GM21367 (cell line): ENCODE measurements around the gene ZNF496.
"Not testable (repeated sequence)": the region's sequence is repeated elsewhere in the genome, so short reads cannot be mapped to it uniquely, and the experiment has no call there.

ENCODE experiments used
- ATAC-seq: cut with Tn5 transposase; IDR thresholded peaks from one replicate; pipeline ENCODE4 v1.9.1; 2021; ENCODE audit not compliant: unreplicated experiment

ZNF496 gene

DNA sequence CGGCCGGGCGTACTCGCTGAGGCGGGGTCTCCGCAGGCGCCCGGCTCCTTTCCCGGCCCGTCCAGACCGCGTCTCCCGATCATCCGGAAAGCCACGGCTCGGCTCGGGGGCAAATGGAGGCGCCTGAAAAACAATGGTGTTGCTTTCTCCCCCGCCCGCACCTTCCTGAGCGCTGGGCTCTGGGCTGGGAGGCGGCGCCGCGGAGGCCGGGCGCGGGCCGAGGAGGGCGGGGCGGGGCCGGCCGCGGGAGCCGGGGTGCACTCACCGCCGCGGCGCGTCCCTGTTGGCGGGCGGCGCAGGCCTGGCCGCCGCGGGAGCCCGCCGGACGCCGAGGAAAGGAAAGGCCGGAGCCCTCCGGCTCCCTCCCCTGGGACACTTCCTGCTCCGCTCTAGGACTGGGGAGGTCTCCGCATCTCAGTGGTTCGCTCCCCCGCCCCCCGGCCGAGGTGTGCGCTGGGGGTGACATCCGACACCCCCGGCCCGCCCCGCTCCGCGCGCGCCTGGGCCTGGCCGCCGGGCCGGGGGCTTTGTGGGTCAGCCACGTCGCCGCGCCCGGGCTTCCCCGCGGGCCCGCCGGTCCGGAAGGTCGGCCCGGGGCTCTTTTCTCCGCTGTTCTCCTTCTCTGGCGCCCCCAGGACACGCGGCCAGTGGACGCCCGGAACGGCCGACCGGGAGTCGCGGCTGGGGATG, at the start of gene ZNF496:
ZNF496 (minus strand) TSS at position 343 of the 690 bp plus-strand sequence. CDS start 2,289 bp downstream, outside the sequence.
- ATAC-seq: peak; percentile 52

- no peak for ATAC-seq
Measured at GRCh38 chr1:247378334-247379073, 46.8 kb upstream of the ZNF496 start.

DNA sequence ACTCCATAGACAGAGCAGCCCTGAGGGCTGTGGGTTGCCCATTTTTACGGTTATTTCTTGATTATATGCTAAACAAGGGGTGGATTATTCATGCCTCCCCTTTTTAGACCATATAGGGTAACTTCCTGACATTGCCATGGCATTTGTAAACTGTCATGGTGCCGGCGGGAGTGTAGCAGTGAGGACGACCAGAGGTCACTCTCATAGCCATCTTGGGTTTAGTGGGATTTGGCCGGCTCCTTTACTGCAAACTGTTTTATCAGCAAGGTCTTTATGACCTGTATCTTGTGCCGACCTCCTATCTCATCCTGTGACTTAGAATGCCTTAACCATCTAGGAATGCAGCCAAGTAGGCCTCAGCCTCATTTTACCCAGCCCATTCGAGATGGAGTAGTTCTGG, 46.0 kb upstream of the ZNF496 start:
- not testable (repeated sequence) for ATAC-seq

GRCh38 chr1:247376659-247377058, 45.0 kb upstream of the ZNF496 start:
- ATAC-seq: no peak

DNA sequence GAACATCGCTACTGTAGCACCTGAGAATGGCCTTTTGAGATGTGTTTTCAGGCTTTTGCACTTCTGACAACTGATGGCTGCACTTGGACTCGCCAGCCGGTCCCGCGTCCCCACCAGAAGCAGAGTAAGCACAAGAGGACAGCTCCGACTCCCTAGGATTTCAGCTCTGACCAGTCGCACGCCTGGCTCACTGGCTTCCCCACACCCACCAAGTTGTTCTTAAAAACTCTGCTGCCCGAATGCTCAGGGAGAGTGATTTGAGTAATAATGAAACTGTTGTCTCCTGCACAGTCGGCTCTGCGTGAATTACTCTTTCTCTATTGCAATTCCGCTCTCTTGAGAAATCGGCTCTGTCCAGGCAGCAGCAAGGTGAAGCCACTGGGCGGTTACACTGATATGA, 44.1 kb upstream of the ZNF496 start:
- no peak for ATAC-seq

DNA sequence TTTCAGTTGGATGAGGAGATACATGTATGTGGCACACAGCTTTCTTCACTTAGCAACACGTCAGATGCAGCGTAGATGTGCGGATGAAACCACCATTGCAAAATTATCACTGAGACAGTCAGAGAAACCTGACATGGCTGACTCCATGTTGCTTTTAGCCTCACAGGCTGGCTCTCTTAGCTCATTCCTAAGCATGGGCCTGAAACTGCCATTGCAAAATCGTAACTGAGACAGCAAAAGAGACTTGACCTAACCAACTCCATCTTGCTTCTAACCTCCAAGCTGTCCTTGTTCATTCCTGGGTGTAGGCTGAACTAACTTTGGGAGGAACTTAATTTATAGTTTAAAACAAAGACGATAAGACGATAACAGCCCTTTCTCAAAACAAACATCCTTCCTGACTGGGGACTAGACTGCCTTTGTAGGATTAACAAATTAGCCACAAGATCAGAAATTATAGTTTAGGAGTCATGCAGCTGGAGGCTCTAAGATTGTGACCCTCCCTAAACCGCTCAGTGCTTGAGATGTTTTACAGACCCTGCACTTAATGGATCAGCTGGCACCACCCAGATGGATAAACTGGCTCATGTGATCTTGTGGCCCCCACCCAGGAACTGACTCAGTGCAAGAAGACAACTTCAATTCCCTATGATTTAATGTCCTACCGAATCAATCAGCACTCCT, 43.1 kb upstream of the ZNF496 start:
- not testable (repeated sequence) for ATAC-seq

GRCh38 chr1:247373721-247374141, 42.1 kb upstream of the ZNF496 start:
- ATAC-seq: no peak

- ATAC-seq: no peak
Measured at GRCh38 chr1:247371801-247372259, 40.2 kb upstream of the ZNF496 start.

DNA sequence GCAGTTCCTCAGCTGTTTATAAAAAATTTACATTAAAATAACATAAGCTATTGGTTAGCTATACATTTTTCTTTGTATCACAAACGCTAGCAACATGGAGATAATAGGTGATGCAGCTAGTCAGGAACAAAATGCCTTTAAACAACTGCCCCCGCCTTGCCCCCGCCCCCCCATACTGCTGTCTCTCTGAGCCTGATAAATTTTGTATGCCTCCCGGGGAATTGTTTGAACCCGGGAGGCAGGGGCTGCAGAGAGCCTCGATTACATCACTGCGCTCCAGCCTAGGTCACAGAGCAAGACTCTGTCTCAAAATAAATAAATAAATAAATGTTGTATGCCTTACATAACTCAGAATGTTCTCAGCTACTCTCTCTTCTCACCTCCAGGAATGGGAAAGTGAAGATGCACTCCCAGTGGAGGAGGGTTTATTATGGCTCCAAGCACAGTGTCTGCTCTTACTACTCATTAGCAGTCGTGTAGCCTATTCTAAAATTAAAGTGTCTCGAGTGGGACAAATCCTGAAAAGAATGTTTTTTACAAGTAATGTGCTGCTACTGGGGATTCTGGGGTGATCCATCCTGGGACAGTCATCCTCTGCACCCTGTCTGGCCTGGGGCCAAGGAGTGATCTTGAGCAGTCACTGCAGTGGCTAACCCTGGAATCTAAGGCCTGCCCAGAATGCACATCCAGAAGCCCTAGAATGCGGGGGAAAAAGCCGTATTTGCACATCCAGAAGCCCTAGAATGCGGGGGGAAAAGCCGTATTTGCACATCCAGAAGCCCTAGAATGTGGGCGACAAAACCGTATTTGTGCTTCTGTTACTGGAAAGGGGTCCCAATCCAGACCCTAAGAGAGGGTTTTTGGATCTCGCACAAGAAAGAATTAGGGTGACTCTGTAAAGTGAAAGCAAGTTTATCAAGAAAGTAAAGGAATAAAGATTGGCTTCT, 39.4 kb upstream of the ZNF496 start:
- ATAC-seq: no peak

DNA sequence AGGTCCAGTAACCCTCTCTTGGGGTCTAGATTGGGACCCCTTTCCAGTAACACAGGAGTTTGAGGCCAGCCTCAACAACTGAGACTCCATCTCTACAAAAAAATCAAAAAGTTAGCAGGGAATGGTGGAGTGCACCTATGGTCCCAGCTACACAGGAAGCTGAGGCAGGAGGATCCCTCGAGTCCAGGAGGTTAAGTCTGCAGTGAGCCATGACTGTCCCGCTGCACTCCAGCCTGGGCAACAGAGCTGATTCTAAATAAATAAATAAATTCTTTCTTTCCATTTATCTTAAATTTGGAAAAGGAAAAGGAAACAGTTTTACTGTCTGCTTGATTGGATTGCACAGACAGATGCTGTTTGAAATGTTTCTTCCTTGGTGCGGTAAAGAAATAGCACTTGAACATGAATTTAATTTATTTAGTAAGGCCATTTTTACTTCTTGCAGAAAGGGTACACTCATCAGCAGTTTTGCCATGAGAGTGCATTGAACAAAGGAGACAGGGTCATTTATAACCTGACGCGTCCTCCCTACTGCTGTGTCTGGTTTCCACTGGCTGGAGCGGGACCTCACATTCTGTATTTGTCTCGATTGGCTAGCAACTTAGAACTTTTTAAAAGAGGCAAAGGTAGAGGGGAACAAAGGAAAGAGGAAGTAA, 37.0 kb upstream of the ZNF496 start:
- ATAC-seq: no peak

- ATAC-seq: no peak
Measured at GRCh38 chr1:247367786-247368422, 36.2 kb upstream of the ZNF496 start.

- ATAC-seq: no peak
Measured at GRCh38 chr1:247366926-247367645, 35.4 kb upstream of the ZNF496 start.

DNA sequence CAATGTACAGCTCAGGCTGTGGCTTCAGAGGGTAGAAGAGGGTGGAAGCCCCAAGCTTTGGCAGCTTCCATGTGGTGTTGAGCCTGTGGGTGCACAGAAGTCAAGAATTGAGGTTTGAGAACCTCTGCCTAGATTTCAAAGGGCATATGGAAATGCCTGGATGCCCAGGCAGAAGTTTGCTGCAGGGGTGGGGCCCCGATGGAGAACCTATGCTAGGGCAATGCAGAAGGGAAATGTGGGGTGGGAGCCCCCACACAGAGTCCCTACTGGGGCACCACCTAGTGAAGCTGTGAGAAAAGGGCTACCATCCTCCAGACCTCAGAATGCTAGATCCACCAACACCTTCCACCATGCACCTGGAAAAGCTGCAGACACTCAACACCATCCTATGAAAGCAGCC, 34.7 kb upstream of the ZNF496 start:
- ATAC-seq: not testable (repeated sequence)

DNA sequence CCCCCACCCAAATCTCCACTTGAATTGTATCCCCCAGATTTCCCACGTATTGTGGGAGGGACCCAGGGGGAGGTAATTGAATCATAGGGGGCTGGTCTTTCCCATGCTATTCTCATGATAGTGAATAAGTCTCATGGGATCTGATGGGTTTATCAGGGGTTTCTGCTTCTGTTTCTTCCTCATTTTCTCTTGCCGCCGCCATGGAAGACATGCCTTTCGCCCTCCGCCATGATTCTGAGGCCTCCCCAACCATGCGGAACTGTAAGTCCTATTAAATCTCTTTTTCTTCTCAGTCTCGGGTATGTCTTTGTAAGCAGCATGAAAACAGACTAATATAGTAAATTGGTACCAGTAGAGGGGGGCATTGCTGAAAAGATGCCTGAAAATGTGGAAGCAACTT, 33.4 kb upstream of the ZNF496 start:
- ATAC-seq: no peak

- ATAC-seq: not testable (repeated sequence)
Measured at GRCh38 chr1:247363000-247363399, 31.3 kb upstream of the ZNF496 start.

- no peak for ATAC-seq
Measured at GRCh38 chr1:247362153-247362552, 30.5 kb upstream of the ZNF496 start.

- ATAC-seq: no peak
Measured at GRCh38 chr1:247360991-247361731, 29.5 kb upstream of the ZNF496 start.
